NCI-H345 treated with DMSO at 0.1 percent for 48 hours (cell line): Measurements from ENCODE around the gene BMPR1A.

Experiments used
- DNase-seq: peaks from one replicate; lab custom pipeline; 2025; ENCODE audit not compliant: unreplicated experiment; lab: John Stamatoyannopoulos, UW

Gene BMPR1A

DNA sequence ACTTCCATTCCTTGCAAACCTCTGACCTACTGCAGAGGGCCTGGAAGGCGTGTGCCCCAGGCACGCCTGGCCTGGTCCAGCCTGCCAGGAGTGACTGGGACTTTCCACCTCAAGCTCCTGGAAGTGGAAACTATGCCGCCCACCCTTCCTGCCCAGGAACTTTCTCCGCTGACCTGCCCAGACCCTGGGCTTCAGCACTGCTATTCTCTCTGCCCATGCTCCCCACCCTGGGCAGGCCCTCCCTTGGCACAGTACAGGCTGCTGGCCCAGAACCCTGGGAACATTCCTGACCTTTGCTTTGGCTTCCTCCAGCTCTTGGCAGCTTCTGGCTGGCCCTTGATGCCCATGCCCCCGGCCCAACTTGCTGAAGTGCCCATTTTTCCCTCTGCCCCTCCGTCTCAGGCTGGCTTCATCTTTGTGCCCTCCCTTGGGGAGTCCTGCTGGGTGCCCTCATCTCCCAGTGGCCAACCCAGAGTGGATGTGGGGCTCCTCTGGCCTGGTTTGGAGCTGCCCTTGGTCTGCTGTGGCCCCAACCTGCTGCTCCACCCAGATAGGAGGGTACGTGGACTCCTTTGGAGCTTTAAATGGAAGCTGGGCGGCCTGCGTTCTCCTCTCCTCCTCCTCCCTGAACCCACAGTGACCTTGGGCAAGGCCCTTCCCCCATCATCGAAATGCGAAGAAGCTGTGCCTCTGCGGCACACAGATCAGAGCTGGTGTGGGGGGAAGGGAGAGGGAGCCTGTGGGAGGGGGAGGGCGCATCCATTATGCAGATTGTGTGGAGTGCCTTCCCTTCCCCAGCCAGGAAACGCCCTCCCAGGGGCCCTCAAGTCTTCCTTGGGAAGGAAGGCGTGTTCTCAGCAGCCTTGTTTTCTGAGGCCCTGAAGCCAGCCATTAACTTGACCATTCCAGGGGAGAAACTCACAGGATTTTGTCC lies 197.6 kb downstream of the BMPR1A start:
- DNase-seq, result no peak

DNA sequence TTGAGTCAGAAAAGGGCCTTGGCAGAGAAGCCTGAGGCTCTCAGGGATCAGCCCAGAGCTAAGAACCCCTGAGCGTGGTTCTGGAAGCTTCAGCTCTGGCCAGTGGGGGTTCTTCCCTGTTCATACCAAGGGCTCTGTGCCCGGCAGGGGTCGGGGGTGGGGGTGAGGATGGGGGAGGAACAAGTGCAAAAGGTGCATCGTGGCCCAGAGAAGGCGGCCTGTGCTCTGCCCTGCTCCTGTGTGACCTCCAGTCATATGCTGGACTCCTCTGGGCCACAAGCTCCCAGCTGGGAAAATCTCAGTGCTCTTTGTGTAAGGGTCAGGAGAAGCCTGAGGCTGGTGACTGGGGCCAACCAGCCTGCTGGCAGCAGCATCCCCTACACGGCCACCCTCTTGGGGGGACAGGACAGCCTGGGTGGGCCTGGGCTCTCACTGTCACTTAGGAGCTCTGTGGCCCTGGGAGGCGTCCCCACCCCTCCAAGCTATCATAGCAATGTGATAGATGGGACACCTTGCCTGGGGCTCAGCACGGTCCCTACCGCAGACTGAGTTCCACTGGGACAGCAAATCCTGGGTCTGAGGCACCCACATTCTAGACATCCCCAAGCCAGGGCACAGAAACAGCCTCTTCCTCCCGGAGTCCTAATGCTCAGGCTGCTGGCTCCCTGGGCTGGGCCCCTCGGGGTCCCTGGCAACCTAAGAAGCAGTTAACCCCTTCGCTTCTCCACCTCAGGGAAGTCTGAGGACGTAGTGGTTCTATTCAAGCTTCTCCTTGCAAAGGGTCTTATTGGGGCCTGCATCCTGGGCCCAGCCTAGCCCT lies 198.5 kb downstream of the BMPR1A start:
- DNase-seq, result no peak

DNA sequence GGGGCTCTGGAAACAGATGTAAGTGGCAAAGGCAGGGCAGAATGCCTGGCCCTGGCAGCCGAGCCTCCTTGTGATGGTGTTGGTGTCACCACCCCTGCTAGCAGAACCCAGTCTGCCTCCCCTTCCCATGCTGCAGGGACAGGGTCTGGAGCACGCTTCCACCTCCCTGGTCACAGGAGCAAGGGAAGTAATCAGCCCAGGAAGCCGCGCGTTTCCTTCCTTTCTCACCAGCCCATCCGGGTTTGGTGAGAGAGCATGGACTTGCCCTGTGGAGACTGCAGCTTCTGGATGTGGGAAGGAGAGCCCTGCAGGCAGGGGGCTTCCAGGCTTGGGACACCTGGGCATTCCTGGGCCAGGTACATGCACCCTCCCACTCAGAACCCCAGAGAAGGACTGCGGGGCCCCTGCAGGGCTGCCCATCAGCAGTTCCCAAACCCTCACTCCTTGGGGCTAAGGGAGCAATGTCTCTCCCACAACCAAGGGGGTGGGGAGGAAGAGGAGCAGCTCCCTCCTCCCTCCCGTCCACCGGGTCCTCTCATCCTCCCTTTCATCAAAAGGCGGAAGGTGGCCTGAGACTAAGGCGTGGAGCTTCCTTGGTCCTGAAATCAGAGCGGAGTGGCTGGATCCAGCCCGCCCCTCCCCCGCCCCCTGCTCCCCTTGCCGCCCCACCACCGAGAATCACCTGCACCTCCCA lies 199.2 kb downstream of the BMPR1A start:
- DNase-seq, result no peak

DNA sequence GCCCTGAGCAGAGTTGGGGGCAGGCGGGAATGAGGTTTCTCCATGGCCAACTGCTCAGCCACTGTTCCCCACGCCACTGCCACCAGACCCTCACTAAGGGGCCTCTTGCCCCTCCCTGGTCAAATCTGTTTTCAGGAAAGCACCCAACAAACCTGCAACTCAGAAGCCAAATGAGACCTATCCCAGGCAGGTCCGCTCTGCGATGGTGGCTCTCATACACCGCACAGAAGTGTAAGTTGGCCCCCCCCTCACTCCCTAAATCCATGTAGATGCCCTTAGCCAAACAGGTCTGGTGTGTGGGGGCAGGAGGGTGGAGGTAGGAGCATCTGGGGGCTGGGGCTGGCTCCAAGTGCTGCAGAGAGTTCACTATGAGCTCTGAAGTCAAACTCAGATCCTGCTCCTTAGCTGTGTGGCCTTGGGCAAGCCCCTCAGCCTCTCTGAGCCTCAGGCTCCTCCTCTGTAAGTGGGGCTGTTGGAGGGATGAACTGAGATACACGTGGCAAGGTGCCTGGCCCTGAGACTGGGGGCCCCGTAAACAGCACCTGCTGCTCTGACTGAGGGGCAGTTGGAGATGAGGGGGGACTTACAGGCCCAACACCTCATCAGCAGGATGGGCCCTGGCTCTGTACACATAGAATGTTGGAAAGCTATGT lies 199.9 kb downstream of the BMPR1A start:
- no peak for DNase-seq

DNA sequence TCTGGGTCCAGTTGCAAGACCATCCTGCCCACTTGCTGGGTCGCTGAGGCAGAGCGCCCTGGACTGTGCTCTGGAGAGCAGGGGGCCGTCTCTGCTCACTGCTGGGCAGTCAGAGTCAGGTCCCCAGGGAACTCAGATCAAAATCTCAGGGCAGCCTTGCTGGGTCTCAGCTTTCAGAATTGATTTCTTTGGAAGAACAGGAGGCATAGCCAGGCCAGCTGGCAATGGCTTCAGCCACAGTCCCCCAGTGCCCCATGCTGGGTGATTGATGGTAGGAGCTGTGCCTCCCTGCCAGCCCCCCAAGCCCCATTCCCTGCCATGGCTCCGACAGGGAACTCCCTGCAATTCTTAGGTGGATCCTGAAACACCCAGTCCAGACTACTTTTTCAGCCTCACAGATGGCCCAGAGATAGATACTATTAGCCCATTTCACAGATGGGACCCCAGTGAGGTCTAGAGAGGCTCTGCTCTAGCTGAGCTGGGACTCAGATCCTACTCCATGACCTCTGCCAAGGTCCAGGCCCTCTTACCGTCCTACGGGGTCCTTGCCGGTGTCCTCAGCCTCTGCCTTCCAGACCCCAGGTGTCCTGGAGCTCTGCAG lies 200.5 kb downstream of the BMPR1A start:
- DNase-seq, result no peak

DNA sequence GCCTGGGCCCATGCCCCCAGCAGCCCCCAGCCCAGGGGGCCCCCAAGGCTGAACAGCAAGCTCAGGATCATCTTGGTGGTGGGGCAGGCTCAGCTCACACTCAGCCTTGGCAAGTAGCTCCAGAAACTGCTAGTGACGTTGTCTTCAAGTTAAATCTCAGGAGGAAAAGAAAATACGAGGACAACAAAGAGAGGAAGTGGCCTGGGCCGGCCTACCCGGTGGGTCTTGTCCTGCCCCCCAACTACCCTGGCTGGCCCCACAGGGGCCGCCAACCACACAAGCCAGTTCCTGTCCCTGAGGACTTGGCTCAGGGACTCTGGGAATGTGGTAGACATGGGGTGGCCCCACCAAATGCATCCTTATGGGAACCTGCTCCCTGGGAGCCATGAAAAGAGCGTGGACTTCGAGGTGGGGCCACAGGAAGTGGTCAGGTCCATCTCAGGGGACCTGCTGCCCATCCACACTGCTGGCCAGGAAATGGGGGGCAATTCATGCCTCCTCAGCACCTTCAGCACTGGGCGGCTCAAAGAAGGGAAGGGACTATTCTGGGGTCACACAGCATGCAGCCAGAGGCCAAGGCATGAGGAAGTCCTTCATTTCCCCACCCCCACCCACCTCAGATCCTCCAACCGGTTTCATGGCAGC lies 201.2 kb downstream of the BMPR1A start, which contains the start of gene MMRN2:
TSS of gene MMRN2 (minus strand) at position 145 of the 645 bp plus-strand sequence. CDS start at position 71, 74 bp downstream.
- DNase-seq, result no peak

DNA sequence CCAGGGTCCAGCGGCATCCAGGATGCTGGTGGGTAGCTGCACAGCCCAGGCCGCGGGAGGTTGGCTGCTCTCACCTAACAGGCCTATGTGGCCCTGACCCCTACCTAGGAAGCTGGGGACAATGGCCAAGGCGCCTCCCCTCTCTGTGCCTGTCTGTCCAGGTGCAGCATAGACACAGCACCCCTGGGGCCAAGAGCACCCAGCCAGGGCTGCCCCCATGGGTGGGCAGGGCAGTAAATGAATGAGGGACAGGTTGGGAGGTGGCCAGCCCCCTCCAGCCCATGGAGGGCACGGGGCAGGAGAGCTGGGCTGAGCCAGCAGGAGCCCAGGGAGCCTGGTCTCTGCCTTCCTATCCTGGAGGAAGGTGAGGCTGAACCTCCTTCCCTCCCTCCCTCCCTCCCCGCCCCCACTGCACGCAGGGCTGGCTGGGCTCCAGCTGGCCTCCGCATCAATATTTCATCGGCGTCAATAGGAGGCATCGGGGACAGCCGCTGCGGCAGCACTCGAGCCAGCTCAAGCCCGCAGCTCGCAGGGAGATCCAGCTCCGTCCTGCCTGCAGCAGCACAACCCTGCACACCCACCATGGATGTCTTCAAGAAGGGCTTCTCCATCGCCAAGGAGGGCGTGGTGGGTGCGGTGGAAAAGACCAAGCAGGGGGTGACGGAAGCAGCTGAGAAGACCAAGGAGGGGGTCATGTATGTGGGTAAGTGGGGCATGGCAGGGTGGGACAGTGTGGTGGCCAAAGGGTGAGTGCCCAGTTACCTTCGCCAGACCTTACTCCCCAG lies 201.9 kb downstream of the BMPR1A start, which contains the start of gene SNCG:
TSS of gene SNCG (plus strand) at position 484 of the 785 bp plus-strand sequence. CDS start at position 583, 99 bp downstream.
- DNase-seq, result no peak

DNA sequence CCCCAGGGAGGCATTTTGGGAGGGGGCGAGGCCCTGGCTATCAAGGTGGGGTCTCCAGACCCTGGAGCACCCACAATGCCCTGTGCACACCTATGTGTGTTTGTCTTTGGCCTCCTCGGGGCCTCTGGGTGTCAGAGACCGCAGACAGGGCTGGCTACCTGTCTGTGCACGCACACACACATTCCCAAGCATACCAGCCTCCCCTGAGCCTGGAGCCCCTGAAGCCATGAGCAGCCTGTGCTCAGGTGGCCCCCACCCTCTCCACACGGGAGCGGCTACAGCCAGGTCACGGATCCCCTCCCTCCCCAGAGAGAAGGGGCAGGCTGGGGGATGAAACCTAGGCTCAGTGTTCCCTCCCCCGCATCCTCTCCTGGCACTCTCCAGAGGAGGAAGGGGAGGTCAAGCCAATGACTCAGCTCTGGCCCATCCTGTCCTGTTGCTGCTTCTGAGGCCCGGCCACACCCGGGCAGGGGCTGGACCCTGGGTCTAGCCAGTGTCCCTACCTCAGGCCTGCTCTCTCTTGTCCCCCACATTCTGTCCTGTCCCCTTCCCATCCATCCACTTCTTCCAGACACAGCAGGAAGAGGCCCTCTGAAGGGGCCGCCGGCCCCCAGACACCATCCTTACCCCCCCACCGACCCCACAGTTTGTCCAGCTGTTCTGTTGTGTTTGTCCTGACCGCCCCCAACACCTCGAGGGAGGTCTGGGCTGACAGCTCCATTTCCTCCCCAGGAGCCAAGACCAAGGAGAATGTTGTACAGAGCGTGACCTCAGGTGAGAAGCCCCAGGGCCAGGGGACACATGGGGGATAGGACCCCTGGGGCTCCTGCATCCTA lies 202.7 kb downstream of the BMPR1A start:
- no peak for DNase-seq

DNA sequence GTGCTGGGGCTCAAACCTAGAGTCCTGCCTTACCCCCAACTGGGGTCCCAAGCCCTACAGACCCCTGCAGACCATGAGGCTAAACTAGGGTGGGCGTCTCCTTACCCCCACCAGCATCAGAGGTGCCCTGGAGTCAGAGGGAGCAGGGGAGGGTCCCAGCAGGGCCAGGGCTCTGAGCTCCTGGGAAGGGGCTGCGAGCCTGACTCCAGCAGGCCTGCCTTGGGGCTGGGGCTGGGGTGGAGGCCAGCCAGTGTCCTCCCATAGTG lies 203.3 kb downstream of the BMPR1A start:
- DNase-seq, result no peak

DNA sequence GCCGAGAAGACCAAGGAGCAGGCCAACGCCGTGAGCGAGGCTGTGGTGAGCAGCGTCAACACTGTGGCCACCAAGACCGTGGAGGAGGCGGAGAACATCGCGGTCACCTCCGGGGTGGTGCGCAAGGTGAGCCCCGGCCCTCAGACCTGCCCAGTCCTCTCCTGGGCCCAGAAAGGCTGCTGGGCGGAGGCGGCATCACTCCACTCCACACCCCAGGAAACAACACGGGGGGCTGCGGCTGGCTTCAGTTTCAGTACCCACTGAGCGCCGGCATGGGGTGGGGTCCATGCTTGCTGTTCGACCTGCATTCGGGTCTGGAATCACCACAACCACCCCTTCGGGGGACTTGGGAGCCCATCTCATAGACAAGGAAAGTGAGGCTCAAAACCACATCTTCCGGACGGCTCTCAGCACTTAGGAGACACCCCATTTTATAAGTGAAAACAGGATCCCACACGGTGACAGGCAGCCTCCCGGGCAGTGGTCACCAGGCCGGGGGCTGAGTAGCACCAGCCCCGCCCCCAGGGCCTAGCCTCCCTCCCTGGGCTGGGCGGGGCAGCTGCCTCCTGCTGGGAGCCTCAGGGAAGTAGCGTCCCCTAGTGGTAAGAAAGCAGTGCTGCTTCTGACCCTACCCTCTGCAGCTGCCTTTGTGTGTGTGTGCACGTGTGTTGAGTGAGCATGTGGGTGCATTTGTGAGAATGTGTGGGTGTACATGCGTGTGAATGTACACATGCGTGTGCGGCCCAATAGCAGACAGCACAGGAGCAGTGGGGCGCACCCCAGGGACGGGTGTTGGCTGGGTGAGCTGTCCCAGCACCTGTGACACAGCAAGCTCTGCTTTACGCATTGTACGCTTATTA lies 203.8 kb downstream of the BMPR1A start:
- DNase-seq, result no peak

DNA sequence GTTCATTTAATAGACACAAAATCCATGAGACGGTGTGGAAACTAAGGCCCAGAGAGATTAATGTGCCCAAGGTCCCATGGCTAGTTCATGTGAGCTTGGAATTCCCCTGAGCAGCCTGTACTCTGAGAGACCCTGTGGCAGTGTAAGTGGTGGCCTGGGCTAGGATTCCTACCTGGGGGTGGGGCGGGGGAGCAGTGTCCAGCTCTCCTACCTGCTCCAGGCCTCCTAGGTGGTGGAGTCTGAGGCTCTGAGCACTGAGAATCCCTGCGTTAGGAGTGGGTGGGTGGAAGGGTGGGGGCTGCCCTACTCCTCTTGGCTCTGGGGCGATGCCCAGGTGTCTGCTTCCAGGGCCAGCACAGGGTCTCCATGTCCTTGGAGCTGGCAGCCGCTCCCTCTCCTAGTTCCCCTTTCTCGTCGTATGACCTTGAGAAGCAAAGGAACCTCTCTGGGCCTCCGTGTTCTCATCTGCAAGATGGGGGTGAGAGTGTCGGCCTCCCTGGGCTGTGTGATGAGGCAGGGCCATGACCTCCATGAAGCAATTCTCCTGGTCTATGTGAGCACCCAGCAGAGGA lies 204.5 kb downstream of the BMPR1A start:
- DNase-seq, result no peak

DNA sequence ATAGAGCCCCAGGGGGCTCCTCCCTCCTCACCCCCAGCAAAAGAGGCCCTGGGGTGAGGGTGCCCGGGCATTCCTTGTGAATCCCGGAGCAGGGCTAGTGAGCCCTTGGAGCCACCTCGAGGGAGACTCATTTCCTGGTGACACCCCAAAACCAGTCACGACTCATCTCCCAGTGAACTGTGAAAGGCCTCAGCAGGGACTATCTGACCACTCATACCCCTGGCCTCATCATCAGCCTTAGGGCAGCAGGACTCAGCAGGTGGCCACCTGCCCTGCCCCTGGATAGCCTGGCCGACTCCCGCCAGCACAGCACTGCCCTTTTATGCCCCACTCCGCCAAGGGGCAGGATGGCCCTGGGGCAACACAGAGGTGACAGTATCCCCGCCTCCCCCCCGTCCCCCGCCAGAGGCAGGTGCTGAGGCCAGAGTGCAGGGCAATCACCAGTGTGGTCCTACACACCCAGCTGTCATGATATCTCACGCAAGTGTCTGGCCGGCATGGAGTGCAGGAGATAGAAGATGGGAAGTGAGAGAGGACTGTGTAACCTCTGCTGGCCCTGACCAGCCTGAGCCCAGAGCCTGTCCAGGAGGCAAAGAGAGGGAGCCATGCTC lies 205.2 kb downstream of the BMPR1A start:
- DNase-seq, result no peak

DNA sequence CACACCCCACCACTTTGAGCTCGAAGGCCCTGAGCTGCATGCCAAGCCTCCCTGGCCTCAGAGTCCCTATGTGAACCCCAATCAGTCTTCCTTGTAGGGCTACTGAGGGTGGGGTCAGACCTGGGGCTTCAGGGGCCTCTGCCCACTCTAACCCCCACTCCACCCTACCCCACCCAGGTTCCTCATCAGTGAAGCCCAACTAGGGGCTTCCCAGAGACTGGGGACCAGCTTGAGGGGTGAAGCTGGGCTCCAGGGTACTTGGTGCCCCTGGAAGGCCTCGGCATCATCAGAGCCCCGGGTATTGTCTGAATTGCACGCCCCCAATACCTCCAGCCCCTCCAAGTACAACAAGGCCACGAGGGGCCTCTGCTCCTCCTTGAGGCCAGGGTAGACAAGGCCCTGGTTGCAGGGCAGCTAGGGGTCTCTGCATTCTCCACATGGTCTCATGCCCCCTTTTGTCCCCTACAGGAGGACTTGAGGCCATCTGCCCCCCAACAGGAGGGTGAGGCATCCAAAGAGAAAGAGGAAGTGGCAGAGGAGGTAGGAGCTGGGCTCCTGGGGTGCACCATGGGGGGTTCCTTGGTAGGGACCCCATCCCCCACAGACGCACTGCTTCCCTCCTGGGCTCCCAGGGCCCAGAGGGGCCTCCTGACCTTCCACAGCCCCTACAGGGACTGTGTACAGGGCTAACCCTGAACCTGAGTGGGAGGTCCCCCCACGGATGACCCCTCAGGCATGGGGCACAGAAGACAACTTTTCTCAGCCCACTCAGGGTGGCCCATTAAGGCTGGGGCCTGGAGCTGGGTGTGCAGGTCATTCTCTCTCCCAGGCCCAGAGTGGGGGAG lies 205.9 kb downstream of the BMPR1A start:
- no peak for DNase-seq

DNA sequence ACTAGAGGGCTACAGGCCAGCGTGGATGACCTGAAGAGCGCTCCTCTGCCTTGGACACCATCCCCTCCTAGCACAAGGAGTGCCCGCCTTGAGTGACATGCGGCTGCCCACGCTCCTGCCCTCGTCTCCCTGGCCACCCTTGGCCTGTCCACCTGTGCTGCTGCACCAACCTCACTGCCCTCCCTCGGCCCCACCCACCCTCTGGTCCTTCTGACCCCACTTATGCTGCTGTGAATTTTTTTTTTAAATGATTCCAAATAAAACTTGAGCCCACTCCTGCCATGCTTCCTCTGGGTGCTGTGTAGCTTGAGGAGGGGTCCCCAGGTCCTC lies 206.5 kb downstream of the BMPR1A start:
- DNase-seq, result no peak

DNA sequence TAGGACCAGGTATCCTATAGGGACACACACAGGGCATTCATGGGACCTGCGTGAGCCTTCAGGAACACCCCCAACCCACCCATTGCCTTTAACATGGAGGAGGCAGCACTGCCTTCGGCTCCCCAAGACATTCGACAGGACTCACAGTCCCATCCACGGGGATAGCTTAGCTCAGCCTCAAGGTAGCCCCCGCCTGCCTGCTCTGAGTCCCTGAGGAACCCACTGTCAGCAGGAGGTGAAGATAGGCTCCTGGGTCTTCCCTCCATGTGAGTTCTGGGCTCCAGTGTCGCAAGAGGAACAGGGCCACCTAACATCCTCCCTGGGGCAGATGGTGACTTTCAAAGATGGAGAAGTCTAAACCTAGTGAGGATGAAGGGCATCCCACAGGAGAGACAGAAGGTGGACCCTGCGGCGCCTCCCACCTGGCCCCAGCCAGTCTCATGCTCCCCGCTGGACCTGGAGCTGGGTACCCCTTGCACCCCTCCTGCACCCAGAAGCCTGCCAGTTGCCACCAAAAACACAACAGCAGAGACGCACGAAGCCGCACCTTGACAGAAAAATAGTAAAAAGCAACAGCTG lies 207.0 kb downstream of the BMPR1A start:
- no peak for DNase-seq
